ENCODE results near the gene GRID2IP. TPM values are rescaled to one million over a fixed set of nuclear protein-coding genes. Genes with fewer than 3 reads are reported as not detected.
A peak's percentile ranks its signal among the peaks of the same experiment; 100 is the strongest.

GRID2IP gene
- total and polyA plus RNA-seq, 10 of the 15 experiments (the other 5 are each of a cell fraction or from before 2014, with no cell fraction given) = not detected

GRCh38 chr7:6590645-6591110, 39.4 kb upstream of the GRID2IP start:
- H3K4me2 ChIP-seq (ENCODE audit: control insufficient read depth, insufficient read depth) = peak overlapping the region; percentile 88
- FAIRE-seq = peak; percentile 52

More at GRCh38 chr7:6590645-6591110, 39.4 kb upstream of the GRID2IP start:
- no peak for DNase-seq (ENCODE audit: low read depth, low spot score)
- peaks cover 14% of the 10 kb centered on the region for H3K79me2 ChIP-seq (ENCODE audit: control insufficient read depth, insufficient read depth, low read length)
- TF ChIP-seq STAT1 (conservative IDR thresholded peaks at IDR 0.05) (no peak), DPF2 (IDR thresholded peaks at IDR 0.05) (no peak), MYB (IDR thresholded peaks at IDR 0.05; ENCODE audit: borderline replicate concordance, low read depth, low read length) (no peak), MTA2 (IDR thresholded peaks at IDR 0.05; ENCODE audit: low read depth) (no peak), MXI1 (IDR thresholded peaks at IDR 0.05; ENCODE audit: low read depth, low read length) (no peak), POLR2A (IDR thresholded peaks at IDR 0.05; ENCODE audit: low read depth, low read length) (no peak), FOXK2 (IDR thresholded peaks at IDR 0.05) (no peak), SIN3A (IDR thresholded peaks at IDR 0.05; ENCODE audit: low read depth, low read length) (no peak), KLF5 (IDR thresholded peaks at IDR 0.05; ENCODE audit: partially characterized antibody) (no peak), CHD1 (IDR thresholded peaks at IDR 0.05; ENCODE audit: low read depth, low read length) (no peak), MEF2B (IDR thresholded peaks at IDR 0.05; ENCODE audit: partially characterized antibody, poor library complexity, severe bottlenecking) (no peak), MTA3 (IDR thresholded peaks at IDR 0.05; ENCODE audit: borderline replicate concordance, low read length) (no peak), TAF1 (IDR thresholded peaks at IDR 0.05; ENCODE audit: borderline replicate concordance, low read depth, low read length) (no peak), CEBPZ (IDR thresholded peaks at IDR 0.05; ENCODE audit: low read depth, low read length) (no peak), PAX8 (IDR thresholded peaks at IDR 0.05) (no peak), IRF4 (IDR thresholded peaks at IDR 0.05; ENCODE audit: low read depth, low read length) (no peak), BMI1 (IDR thresholded peaks at IDR 0.05; ENCODE audit: borderline replicate concordance) (no peak), NFYB (IDR thresholded peaks at IDR 0.05; ENCODE audit: insufficient read depth, low read depth, low read length) (no peak)
- 17% methylated on average over 10 of the region's 10 CpGs for WGBS (ENCODE audit: insufficient coverage, insufficient replicate concordance, low lambda C conversion rate, missing lambda C conversion rate)
- no peaks in the 10 kb centered on the region for H3K9me3 ChIP-seq (replicated peaks; ENCODE audit: control insufficient read depth, insufficient read depth, low read length)
- H2AFZ ChIP-seq (ENCODE audit: control insufficient read depth, low read depth, low read length) = peak overlapping the region; percentile 86
- intact Hi-C loops (cut with micrococcal nuclease; ENCODE audit: unreplicated experiment) = loop anchor here (5.0 kb wide), 2 partner anchors 117 to 137 kb away; partner anchors contain the start of gene ZNF12
- ChIA-PET POLR2A (interaction anchor here (0.7 to 2.6 kb wide), 5 partner anchors 9 to 765 kb away, joined by 3 to 11 read pairs (median 5); no protein-coding TSS in a partner anchor), SMC1A (ENCODE audit: uncharacterized antibody, unreplicated experiment) (interaction anchor here (1.8 to 2.1 kb wide), 2 partner anchors 13 to 46 kb away, joined by 4 to 7 read pairs; partner anchors contain the start of gene ZDHHC4), RAD21 (ENCODE audit: unreplicated experiment) (interaction anchor here (0.5 to 1.7 kb wide), 3 partner anchors 74 to 147 kb away, joined by 3 to 5 read pairs (median 3); partner anchors contain the start of gene DAGLB), CTCF (interaction anchor here (1.4 to 3.5 kb wide), 6 partner anchors 10 to 339 kb away, joined by 4 to 13 read pairs (median 8); partner anchors contain the start of gene ZDHHC4)
- in situ Hi-C loops (cut with MboI) = no loop called here
- BruUV-seq (replicated peaks) = no TSS peak
- peak overlapping the region; percentile 87 for H3K4me3 ChIP-seq
- no peaks in the 10 kb centered on the region; the same call in 1 of the 2 replicates for H4K20me1 ChIP-seq (ENCODE audit: control insufficient read depth, insufficient read depth)
- H3K4me1 ChIP-seq (ENCODE audit: control insufficient read depth, insufficient read depth, low read length) = peaks cover 10% of the 10 kb centered on the region
- peaks cover 0 to 18% of the 10 kb centered on the region in 2 experiments; a peak in 2 of 4 replicates for H3K36me3 ChIP-seq (ENCODE audit: control insufficient read depth in 2 of 2, insufficient read depth in 2 of 2, low read length in 1 of 2)
- no peaks in the 10 kb centered on the region for H3K27me3 ChIP-seq (replicated peaks in 1 of 2; ENCODE audit: control insufficient read depth in 2 of 2, insufficient read depth in 2 of 2, low read length in 1 of 2)
- ATAC-seq = peak; percentile 65
- H3K27ac ChIP-seq (ENCODE audit: control insufficient read depth, insufficient read depth) = peak overlapping the region; percentile 79
- H3K9ac ChIP-seq (ENCODE audit: control insufficient read depth, insufficient read depth, low read length) = peak overlapping the region; percentile 69

Data from GM12878 (cell line).